Neural cell (in vitro differentiated cells): ENCODE measurements around the gene ATF7. TPM values are rescaled to one million over a fixed set of nuclear protein-coding genes. Genes with fewer than 3 reads are reported as not detected.

ENCODE experiments used
- H2AFZ ChIP-seq: fragments of 200-600, 300-800 bp; sonication (generic), shearing (Covaris generic); 2 replicates; pipeline ENCODE4 v1.6.0; 2014; ENCODE audit warnings: low read depth, mild to moderate bottlenecking, antibody characterized with exemption, low read length, moderate library complexity
- H3F3A ChIP-seq: fragments of 200-600 bp; shearing (Covaris generic); 2 replicates; pipeline ENCODE4 v1.6.1; 2016; ENCODE audit warnings: mild to moderate bottlenecking, moderate library complexity, mixed read lengths, antibody characterized with exemption, low read length; ENCODE audit not compliant: insufficient read depth, poor library complexity, severe bottlenecking
- H3K27ac ChIP-seq: fragments of 200-600, 300-800 bp; sonication (generic), shearing (Covaris generic); 2 replicates; pipeline ENCODE4 v1.5.1; 2014; ENCODE audit warnings: mild to moderate bottlenecking, low read length, moderate library complexity
- H3K27me3 ChIP-seq: fragments of 300-800, 200-600 bp; sonication (generic), shearing (Covaris generic); 2 replicates; pipeline ENCODE4 v1.6.0; 2014; ENCODE audit warnings: mild to moderate bottlenecking, low read depth, low read length, moderate library complexity; ENCODE audit not compliant: insufficient read depth
- H3K36me3 ChIP-seq: fragments of 300-800, 200-600 bp; sonication (generic), shearing (Covaris generic); 2 replicates; pipeline ENCODE4 v1.5.1; 2014; ENCODE audit warnings: mild to moderate bottlenecking, antibody characterized with exemption, low read length, moderate library complexity; ENCODE audit not compliant: insufficient read depth
- H3K4me2 ChIP-seq: fragments of 300-800, 200-600 bp; sonication (generic), shearing (Covaris generic); 2 replicates; pipeline ENCODE4 v1.6.0; 2014; ENCODE audit warnings: mild to moderate bottlenecking, low read length
- H3K4me3 ChIP-seq: fragments of 300-800, 200-600 bp; sonication (generic), shearing (Covaris generic); 2 replicates; pipeline ENCODE4 v1.5.1; 2014; ENCODE audit warnings: mild to moderate bottlenecking, low read length, moderate library complexity
- H3K79me2 ChIP-seq: fragments of 200-600 bp; shearing (Covaris generic); replicated peaks from 2 replicates; pipeline ENCODE4 v1.6.0; 2014; ENCODE audit warnings: mild to moderate bottlenecking, low read length, moderate library complexity; ENCODE audit not compliant: insufficient read depth
- H3K9ac ChIP-seq: fragments of 300-800, 200-600 bp; sonication (generic), shearing (Covaris generic); 2 replicates; pipeline ENCODE4 v1.6.1; 2016; ENCODE audit warnings: mild to moderate bottlenecking, low read length, mixed read lengths
- H3K9me2 ChIP-seq: fragments of 200-600 bp; shearing (Covaris generic); 2 replicates; pipeline ENCODE4 v1.6.1; 2016; ENCODE audit warnings: mild to moderate bottlenecking, low read length, mixed read lengths; ENCODE audit not compliant: insufficient read depth
- H3K9me3 ChIP-seq: fragments of 200-600, 300-800 bp; sonication (generic), shearing (Covaris generic); 2 replicates; pipeline ENCODE4 v1.6.1; 2016; ENCODE audit warnings: mild to moderate bottlenecking, mixed run types, low read length, moderate library complexity, mixed read lengths
- H4K20me1 ChIP-seq: fragments of 200-600 bp; shearing (Covaris generic); 2 replicates; pipeline ENCODE4 v1.6.1; 2016; ENCODE audit warnings: mild to moderate bottlenecking, mixed run types; ENCODE audit not compliant: insufficient read depth
- CTCF ChIP-seq: fragments of 450-650 bp; IDR thresholded peaks from 2 replicates; pipeline ENCODE4 v1.5.1; 2014; ENCODE audit warnings: antibody characterized with exemption, mild to moderate bottlenecking, moderate library complexity; ENCODE audit not compliant: poor library complexity, severe bottlenecking
- EP300 ChIP-seq: fragments of 450-650 bp; conservative IDR thresholded peaks from 2 replicates; pipeline ENCODE4 v1.6.1; 2014; ENCODE audit warnings: antibody characterized with exemption, mild to moderate bottlenecking, moderate library complexity; ENCODE audit not compliant: poor library complexity, severe bottlenecking
- EZH2 ChIP-seq: fragments of 200-600, 300-800 bp; shearing (Covaris generic), sonication (generic); IDR thresholded peaks from 2 replicates; pipeline ENCODE4 v1.6.1; 2014; ENCODE audit warnings: antibody characterized with exemption, low read length, borderline replicate concordance, mild to moderate bottlenecking; ENCODE audit not compliant: insufficient read depth, poor library complexity, severe bottlenecking
- MXI1 ChIP-seq: fragments of 450-650 bp; conservative IDR thresholded peaks from 2 replicates; pipeline ENCODE4 v1.6.1; 2014; ENCODE audit warnings: antibody characterized with exemption, mild to moderate bottlenecking; ENCODE audit not compliant: poor library complexity, severe bottlenecking
- POLR2AphosphoS5 ChIP-seq: IDR thresholded peaks from 2 replicates; pipeline ENCODE4 v1.6.1; 2012
- RAD21 ChIP-seq: fragments of 450-650 bp; conservative IDR thresholded peaks from 2 replicates; pipeline ENCODE4 v1.6.1; 2014; ENCODE audit warnings: antibody characterized with exemption, mild to moderate bottlenecking, moderate library complexity
- REST ChIP-seq: IDR thresholded peaks from 2 replicates; pipeline ENCODE4 v1.6.1; 2012; ENCODE audit warnings: borderline replicate concordance
- SMC3 ChIP-seq: fragments of 450-650 bp; conservative IDR thresholded peaks from 2 replicates; pipeline ENCODE4 v1.6.1; 2014; ENCODE audit warnings: antibody characterized with exemption, mild to moderate bottlenecking, moderate library complexity; ENCODE audit not compliant: poor library complexity
- TAF1 ChIP-seq: IDR thresholded peaks from 2 replicates; pipeline ENCODE4 v1.6.1; 2012; ENCODE audit warnings: low read depth
- polyA plus RNA-seq: library from polyadenylated mRNA; depleted of rRNA; stranded (reverse); fragments of >200 nt; gene quantifications from 2 replicates; pipeline ENCODE4 v1.2.3, GENCODE V29; 2014

The ATF7 gene
- polyA plus RNA-seq, 1 donor from 2014 or later: 6.3 TPM

DNA sequence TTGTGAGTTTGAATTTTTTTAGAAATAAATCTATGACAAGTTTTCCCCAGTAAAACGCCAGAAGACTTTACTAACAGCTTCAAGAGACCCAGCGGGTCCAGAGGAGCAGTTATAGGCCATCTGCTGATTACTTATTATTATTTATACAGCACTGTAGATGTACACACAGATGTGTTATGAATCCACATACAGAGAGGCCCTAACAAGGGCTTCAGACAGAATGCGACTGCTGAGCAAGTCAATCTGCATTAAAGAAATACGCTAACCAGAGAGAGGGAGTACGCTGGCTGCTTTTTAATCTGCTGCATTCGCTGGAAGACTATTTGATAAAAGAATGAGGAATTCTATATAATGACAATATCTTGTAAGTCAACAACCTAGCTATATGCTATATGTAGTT, 32.5 kb downstream of the ATF7 start:
- Histone ChIP-seq H3K4me3 (no peak overlapping the region), H2AFZ (no peak overlapping the region), H3F3A (peaks cover 8% of the 10 kb centered on the region), H4K20me1 (no peaks in the 10 kb centered on the region), H3K4me2 (no peak overlapping the region), H3K9me2 (no peaks in the 10 kb centered on the region), H3K79me2 (peaks cover 7% of the 10 kb centered on the region), H3K27ac (peak overlapping the region; percentile 95), H3K9me3 (no peaks in the 10 kb centered on the region), H3K9ac (peak overlapping the region; percentile 58), H3K36me3 (no peaks in the 10 kb centered on the region), H3K27me3 (no peaks in the 10 kb centered on the region)
- TF ChIP-seq POLR2AphosphoS5: peak; percentile 27
- no peak for TF ChIP-seq SMC3
- no peak for TF ChIP-seq REST

DNA sequence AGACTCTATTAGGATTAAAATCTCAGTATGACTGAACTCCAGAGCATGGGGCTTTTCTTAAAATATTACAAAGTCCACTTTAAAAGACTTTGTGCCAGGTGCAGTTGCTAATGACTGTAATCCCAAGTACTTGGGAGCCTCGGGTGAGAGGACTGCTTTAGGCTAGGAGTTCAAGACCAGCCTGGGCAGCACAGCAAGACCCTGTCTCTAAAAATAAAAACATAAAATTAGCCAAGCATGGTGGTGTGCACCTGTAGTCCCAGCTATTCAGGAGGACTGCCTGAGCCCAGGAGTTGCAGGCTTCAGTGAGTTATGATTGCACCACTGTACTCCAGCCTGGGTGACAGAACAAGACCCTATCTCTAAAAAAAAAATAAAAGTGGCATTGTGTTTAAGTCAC, 33.2 kb downstream of the ATF7 start:
- H4K20me1 ChIP-seq: no peaks in the 10 kb centered on the region
- no peaks in the 10 kb centered on the region for H3K9me2 ChIP-seq
- peak overlapping the region; percentile 38 for H3K4me2 ChIP-seq
- no peaks in the 10 kb centered on the region for H3K27me3 ChIP-seq
- peaks cover 12% of the 10 kb centered on the region for H3K79me2 ChIP-seq
- no peaks in the 10 kb centered on the region for H3K36me3 ChIP-seq
- no peaks in the 10 kb centered on the region for H3K9me3 ChIP-seq
- peak overlapping the region; percentile 58 for H3K9ac ChIP-seq
- H3F3A ChIP-seq: peaks cover 8% of the 10 kb centered on the region
- H2AFZ ChIP-seq: no peak overlapping the region
- TF ChIP-seq REST (no peak), MXI1 (no peak), EP300 (no peak), POLR2AphosphoS5 (no peak), SMC3 (no peak), TAF1 (no peak), EZH2 (no peak), RAD21 (no peak), CTCF (no peak)
- peak overlapping the region; percentile 52 for H3K4me3 ChIP-seq
- peak overlapping the region; percentile 95 for H3K27ac ChIP-seq
